ENCODE data around the gene RASSF10. TPM values are rescaled to one million over a fixed set of nuclear protein-coding genes. Genes with fewer than 3 reads are reported as not detected.

Gene RASSF10
- not detected in 2 replicates for total RNA-seq (2014; rRNA removed; shearing (Covaris generic))
- not detected in 2 replicates for polyA plus RNA-seq (2016; fragmentation: Nextera tagmentation; extraction: Ambion mirVana)

- Histone ChIP-seq H3K9me3 (ENCODE audit: low read depth) (no peaks in the 10 kb centered on the region), H2AFZ (peak within 1 kb of the TSS; percentile 56), H3K36me3 (ENCODE audit: low read depth) (no peaks in the 10 kb centered on the region), H3K79me2 (ENCODE audit: insufficient read depth) (no peaks in the 10 kb centered on the region), H3K27me3 (replicated peaks; ENCODE audit: insufficient read depth) (peaks cover 89% of the 10 kb centered on the region), H4K20me1 (ENCODE audit: insufficient read depth) (no peaks in the 10 kb centered on the region), H3K9ac (no peak within 1 kb of the TSS), H3F3A (ENCODE audit: insufficient read depth) (no peaks in the 10 kb centered on the region), H3K4me3 (peak within 1 kb of the TSS; percentile 53), H3K4me2 (ENCODE audit: unreplicated experiment) (peak within 1 kb of the TSS; percentile 51), H3K27ac (no peak within 1 kb of the TSS), H3K9me2 (ENCODE audit: insufficient read depth) (no peaks in the 10 kb centered on the region), H3K4me1 (ENCODE audit: insufficient read depth) (no peaks in the 10 kb centered on the region)
- TF ChIP-seq EZH2 (IDR thresholded peaks at IDR 0.05; ENCODE audit: insufficient read depth, poor library complexity, severe bottlenecking) (no peak), EZH2phosphoT487 (IDR thresholded peaks at IDR 0.05; ENCODE audit: insufficient read depth, low read depth) (no peak)
- in situ Hi-C loops (cut with MboI) = no loop called here
- WGBS, 2 experiments (ENCODE audit: low coverage in 1 of 2, low lambda C conversion rate in 2 of 2, missing lambda C conversion rate in 2 of 2) = 4 to 6% methylated on average over 45 to 63 of the region's 68 CpGs
- DNase-seq = peak; percentile 35
Measured at GRCh38 chr11:13008625-13009475, at the start of gene RASSF10. Gene RASSF10 (plus strand): TSS chr11:13009316. CDS start chr11:13009577, 261 bp downstream.

- H3F3A ChIP-seq (ENCODE audit: insufficient read depth) = no peaks in the 10 kb centered on the region
- H3K9me3 ChIP-seq (ENCODE audit: low read depth) = no peaks in the 10 kb centered on the region
- H3K4me2 ChIP-seq (ENCODE audit: unreplicated experiment) = no peak overlapping the region
- no peak overlapping the region for H2AFZ ChIP-seq
- H3K79me2 ChIP-seq (ENCODE audit: insufficient read depth) = no peaks in the 10 kb centered on the region
- H3K4me1 ChIP-seq (ENCODE audit: insufficient read depth) = peaks cover 3% of the 10 kb centered on the region; the same call in 1 of the 2 replicates
- H3K9me2 ChIP-seq (ENCODE audit: insufficient read depth) = no peaks in the 10 kb centered on the region
- TF ChIP-seq EZH2phosphoT487 (IDR thresholded peaks at IDR 0.05; ENCODE audit: insufficient read depth, low read depth) (no peak), EZH2 (IDR thresholded peaks at IDR 0.05; ENCODE audit: insufficient read depth, poor library complexity, severe bottlenecking) (no peak)
- H3K4me3 ChIP-seq = no peak overlapping the region
- H4K20me1 ChIP-seq (ENCODE audit: insufficient read depth) = no peaks in the 10 kb centered on the region
- H3K27me3 ChIP-seq (replicated peaks; ENCODE audit: insufficient read depth) = no peaks in the 10 kb centered on the region
- no peak overlapping the region for H3K27ac ChIP-seq
- no peak overlapping the region for H3K9ac ChIP-seq
- no peaks in the 10 kb centered on the region for H3K36me3 ChIP-seq (ENCODE audit: low read depth)
- in situ Hi-C loops (cut with MboI) = loop anchor here (5.0 to 10.0 kb wide), 2 partner anchors 191 to 383 kb away; no protein-coding TSS in a partner anchor
- WGBS, 2 experiments (ENCODE audit: low coverage in 1 of 2, low lambda C conversion rate in 2 of 2, missing lambda C conversion rate in 2 of 2) = 25 to 37% methylated on average over 2 of the region's 2 CpGs
- peak; percentile 39 for DNase-seq
Measured at GRCh38 chr11:12961615-12962014, 47.5 kb upstream of the RASSF10 start.

GRCh38 chr11:12962306-12962705 lies 46.8 kb upstream of the RASSF10 start:
- no peak overlapping the region for H3K4me2 ChIP-seq (ENCODE audit: unreplicated experiment)
- no peak overlapping the region for H3K27ac ChIP-seq
- no peak for DNase-seq
- no peaks in the 10 kb centered on the region for H3K9me3 ChIP-seq (ENCODE audit: low read depth)
- no peaks in the 10 kb centered on the region for H3K79me2 ChIP-seq (ENCODE audit: insufficient read depth)
- peaks cover 3% of the 10 kb centered on the region; the same call in 1 of the 2 replicates for H3K4me1 ChIP-seq (ENCODE audit: insufficient read depth)
- no peaks in the 10 kb centered on the region for H4K20me1 ChIP-seq (ENCODE audit: insufficient read depth)
- in situ Hi-C loops (cut with MboI) = loop anchor here (5.0 to 10.0 kb wide), 2 partner anchors 190 to 382 kb away; no protein-coding TSS in a partner anchor
- no peak overlapping the region for H3K9ac ChIP-seq
- H2AFZ ChIP-seq = no peak overlapping the region
- H3K36me3 ChIP-seq (ENCODE audit: low read depth) = no peaks in the 10 kb centered on the region
- H3K27me3 ChIP-seq (replicated peaks; ENCODE audit: insufficient read depth) = no peaks in the 10 kb centered on the region
- TF ChIP-seq EZH2 (IDR thresholded peaks at IDR 0.05; ENCODE audit: insufficient read depth, poor library complexity, severe bottlenecking) = no peak
- TF ChIP-seq EZH2phosphoT487 (IDR thresholded peaks at IDR 0.05; ENCODE audit: insufficient read depth, low read depth) = no peak
- H3K9me2 ChIP-seq (ENCODE audit: insufficient read depth) = no peaks in the 10 kb centered on the region
- H3K4me3 ChIP-seq = no peak overlapping the region
- 92 to 94% methylated on average over 10 of the region's 10 CpGs for whole genome bisulfite sequencing, 2 experiments (ENCODE audit: low coverage in 1 of 2, low lambda C conversion rate in 2 of 2, missing lambda C conversion rate in 2 of 2)
- H3F3A ChIP-seq (ENCODE audit: insufficient read depth) = no peaks in the 10 kb centered on the region

- no peak overlapping the region for H3K9ac ChIP-seq
- H3K4me2 ChIP-seq (ENCODE audit: unreplicated experiment) = no peak overlapping the region
- no peaks in the 10 kb centered on the region for H3K9me3 ChIP-seq (ENCODE audit: low read depth)
- no peaks in the 10 kb centered on the region for H3K36me3 ChIP-seq (ENCODE audit: low read depth)
- no peaks in the 10 kb centered on the region for H3K9me2 ChIP-seq (ENCODE audit: insufficient read depth)
- no peak overlapping the region for H3K27ac ChIP-seq
- in situ Hi-C loops (cut with MboI) = loop anchor here (5.0 to 10.0 kb wide), 2 partner anchors 189 to 382 kb away; no protein-coding TSS in a partner anchor
- no peaks in the 10 kb centered on the region for H3F3A ChIP-seq (ENCODE audit: insufficient read depth)
- H3K4me3 ChIP-seq = no peak overlapping the region
- H3K4me1 ChIP-seq (ENCODE audit: insufficient read depth) = peaks cover 3% of the 10 kb centered on the region; the same call in 1 of the 2 replicates
- no peaks in the 10 kb centered on the region for H3K27me3 ChIP-seq (replicated peaks; ENCODE audit: insufficient read depth)
- H4K20me1 ChIP-seq (ENCODE audit: insufficient read depth) = no peaks in the 10 kb centered on the region
- TF ChIP-seq EZH2 (IDR thresholded peaks at IDR 0.05; ENCODE audit: insufficient read depth, poor library complexity, severe bottlenecking) = no peak
- TF ChIP-seq EZH2phosphoT487 (IDR thresholded peaks at IDR 0.05; ENCODE audit: insufficient read depth, low read depth) = no peak
- H2AFZ ChIP-seq = no peak overlapping the region
- DNase-seq = no peak
- 74 to 78% methylated on average over 5 of the region's 5 CpGs for WGBS, 2 experiments (ENCODE audit: low coverage in 1 of 2, low lambda C conversion rate in 2 of 2, missing lambda C conversion rate in 2 of 2)
- no peaks in the 10 kb centered on the region for H3K79me2 ChIP-seq (ENCODE audit: insufficient read depth)
Measured at GRCh38 chr11:12963051-12963450, 46.1 kb upstream of the RASSF10 start.

Data from GM23248 (cell line).